T-cell (primary cell): ENCODE results near the gene RNF225. TPM values are rescaled to one million over a fixed set of nuclear protein-coding genes. Genes with fewer than 3 reads are reported as not detected.

Experiments used
- total RNA-seq, 35 experiments: library from RNA in 6 of 35; stranded (reverse) in 6 of 35; fragments of 120-200 nt in 1 of 35; gene quantifications; one replicate each; pipeline versions ENCODE4 v1.2.1 to v1.2.4 and lab custom pipeline; 2013 to 2026

The RNF225 gene
- total RNA-seq, 5 donors from 2014 or later (not counting 1 experiment from before 2014, with no cell fraction given): 0.44 to 1.9 (median 0.51) TPM; not detected in 1

Other genes starting within 250 kb of the RNF225 start
- 10 to 100 TPM; 11.5 to 14.9 (median 14.1) TPM for gene ZNF329, start 244.9 kb upstream of the RNF225 start, total RNA-seq
- gene ZNF274, start 212.6 kb upstream of the RNF225 start, total RNA-seq: 10 to 100 TPM; 44.9 to 70.7 (median 63.4) TPM
- gene ZNF544, start 166.7 kb upstream of the RNF225 start, total RNA-seq: 10 to 100 TPM; 23.4 to 54.0 (median 47.1) TPM
- 10 to 100 TPM in 2 of 5 donors, 1 to 10 TPM in 3; 8.6 to 11.0 (median 9.2) TPM for gene ZNF8, start 116.7 kb upstream of the RNF225 start, total RNA-seq
- gene ERVK3-1, start 90.3 kb upstream of the RNF225 start, total RNA-seq: 100 to 1,000 TPM in 2 of 5 donors, 10 to 100 TPM in 3; 68.0 to 137 (median 81.9) TPM
- 1 to 10 TPM; 1.9 to 6.9 (median 6.2) TPM for gene ZSCAN22, start 68.7 kb upstream of the RNF225 start, total RNA-seq
- 10 to 100 TPM; 15.4 to 31.1 (median 19.3) TPM for gene A1BG, start 42.2 kb upstream of the RNF225 start, total RNA-seq
- 1 to 10 TPM in 4 of 5 donors, under 1 TPM in 1; 0.98 to 3.4 (median 2.2) TPM for gene ZNF497, start 32.9 kb upstream of the RNF225 start, total RNA-seq
- 1 to 10 TPM; 1.7 to 6.0 (median 5.0) TPM for gene ZNF837, start 14.6 kb upstream of the RNF225 start, total RNA-seq
- 1,000 to 10,000 TPM; 1,332 to 1,813 (median 1,414) TPM for gene RPS5, start 8.4 kb upstream of the RNF225 start, total RNA-seq
- gene ZNF584, start 13.0 kb downstream of the RNF225 start, total RNA-seq: 10 to 100 TPM in 2 of 5 donors, 1 to 10 TPM in 3; 4.3 to 13.3 (median 9.4) TPM
- 1 to 10 TPM; 1.4 to 8.5 (median 4.9) TPM for gene ZNF132, start 44.5 kb downstream of the RNF225 start, total RNA-seq
- gene ZNF324B, start 56.0 kb downstream of the RNF225 start, total RNA-seq: 10 to 100 TPM in 4 of 5 donors, 1 to 10 TPM in 1; 9.5 to 17.2 (median 15.7) TPM
- 10 to 100 TPM; 17.9 to 33.2 (median 28.2) TPM for gene ZNF324, start 71.4 kb downstream of the RNF225 start, total RNA-seq
- gene ZNF446, start 80.7 kb downstream of the RNF225 start, total RNA-seq: 10 to 100 TPM; 12.0 to 20.5 (median 18.9) TPM
- 10 to 100 TPM in 4 of 5 donors, 1 to 10 TPM in 1; 8.4 to 18.3 (median 14.6) TPM for gene SLC27A5, start 116.3 kb downstream of the RNF225 start, total RNA-seq
- gene ZBTB45, start 124.2 kb downstream of the RNF225 start, total RNA-seq: 10 to 100 TPM in 4 of 5 donors, 1 to 10 TPM in 1; 8.3 to 27.8 (median 24.5) TPM
- 100 to 1,000 TPM; 374 to 574 (median 403) TPM for gene TRIM28, start 148.4 kb downstream of the RNF225 start, total RNA-seq
- 10 to 100 TPM; 61.5 to 82.9 (median 79.3) TPM for gene CHMP2A, start 159.4 kb downstream of the RNF225 start, total RNA-seq
- gene UBE2M, start 163.0 kb downstream of the RNF225 start, total RNA-seq: 10 to 100 TPM; 35.6 to 53.5 (median 48.6) TPM
- gene MZF1, start 177.7 kb downstream of the RNF225 start, total RNA-seq: 10 to 100 TPM; 37.0 to 59.3 (median 47.2) TPM